ENCODE results near the gene TUBGCP2.

TUBGCP2 gene

GRCh38 chr10:133270204-133270603, 38.5 kb downstream of the TUBGCP2 start:
- H2AFZ ChIP-seq (ENCODE audit: low read length), result no peak overlapping the region
- H3K9me2 ChIP-seq (replicated peaks; ENCODE audit: low read depth, low read length), result no peaks in the 10 kb centered on the region
- H3F3A ChIP-seq (ENCODE audit: low read depth), result no peaks in the 10 kb centered on the region
- H3K27me3 ChIP-seq (ENCODE audit: insufficient read depth, low read length, poor library complexity, severe bottlenecking), result no peaks in the 10 kb centered on the region
- H3K9ac ChIP-seq (ENCODE audit: low read depth, low read length, poor library complexity, severe bottlenecking), result no peak overlapping the region
- H3K4me3 ChIP-seq (ENCODE audit: low read length, poor library complexity, severe bottlenecking), result no peak overlapping the region
- no peaks in the 10 kb centered on the region for H3K79me2 ChIP-seq (ENCODE audit: insufficient read depth, low read length)
- H3K36me3 ChIP-seq (ENCODE audit: insufficient read depth, low read length), result no peaks in the 10 kb centered on the region
- no peak overlapping the region for H3K4me2 ChIP-seq (ENCODE audit: low read depth, low read length, poor library complexity, severe bottlenecking)
- H3K9me3 ChIP-seq (ENCODE audit: insufficient read depth, low read depth, low read length), result no peaks in the 10 kb centered on the region
- TF ChIP-seq CTCF (conservative IDR thresholded peaks at IDR 0.05; ENCODE audit: low read length), result no peak
- no peak for TF ChIP-seq EZH2phosphoT487 (IDR thresholded peaks at IDR 0.05; ENCODE audit: borderline replicate concordance)
- H3K4me1 ChIP-seq (ENCODE audit: insufficient read depth, low read length, poor library complexity, severe bottlenecking), result peaks cover 8% of the 10 kb centered on the region
- no peaks in the 10 kb centered on the region for H4K20me1 ChIP-seq (ENCODE audit: insufficient read depth, low read length, poor library complexity, severe bottlenecking)

- H3K9me2 ChIP-seq (replicated peaks; ENCODE audit: low read depth, low read length), result no peaks in the 10 kb centered on the region
- H3K27me3 ChIP-seq (ENCODE audit: insufficient read depth, low read length, poor library complexity, severe bottlenecking), result no peaks in the 10 kb centered on the region
- TF ChIP-seq CTCF (conservative IDR thresholded peaks at IDR 0.05; ENCODE audit: low read length) (no peak), EZH2phosphoT487 (IDR thresholded peaks at IDR 0.05; ENCODE audit: borderline replicate concordance) (no peak)
- H3K9me3 ChIP-seq (ENCODE audit: insufficient read depth, low read depth, low read length), result no peaks in the 10 kb centered on the region
- no peaks in the 10 kb centered on the region for H3K36me3 ChIP-seq (ENCODE audit: insufficient read depth, low read length)
- H3K9ac ChIP-seq (ENCODE audit: low read depth, low read length, poor library complexity, severe bottlenecking), result no peak overlapping the region
- H2AFZ ChIP-seq (ENCODE audit: low read length), result no peak overlapping the region
- no peak overlapping the region for H3K4me2 ChIP-seq (ENCODE audit: low read depth, low read length, poor library complexity, severe bottlenecking)
- peaks cover 3% of the 10 kb centered on the region for H3K4me1 ChIP-seq (ENCODE audit: insufficient read depth, low read length, poor library complexity, severe bottlenecking)
- H3K4me3 ChIP-seq (ENCODE audit: low read length, poor library complexity, severe bottlenecking), result no peak overlapping the region
- no peaks in the 10 kb centered on the region for H4K20me1 ChIP-seq (ENCODE audit: insufficient read depth, low read length, poor library complexity, severe bottlenecking)
- no peaks in the 10 kb centered on the region for H3K79me2 ChIP-seq (ENCODE audit: insufficient read depth, low read length)
- no peaks in the 10 kb centered on the region for H3F3A ChIP-seq (ENCODE audit: low read depth)
These were observed 39.3 kb downstream of the TUBGCP2 start for GRCh38 chr10:133269367-133269766.

GRCh38 chr10:133268532-133268931, 40.1 kb downstream of the TUBGCP2 start:
- Histone ChIP-seq H3K9me2 (replicated peaks; ENCODE audit: low read depth, low read length) (no peaks in the 10 kb centered on the region), H3K36me3 (ENCODE audit: insufficient read depth, low read length) (no peaks in the 10 kb centered on the region), H3K9ac (ENCODE audit: low read depth, low read length, poor library complexity, severe bottlenecking) (no peak overlapping the region), H3K79me2 (ENCODE audit: insufficient read depth, low read length) (no peaks in the 10 kb centered on the region), H3K4me2 (ENCODE audit: low read depth, low read length, poor library complexity, severe bottlenecking) (no peak overlapping the region), H2AFZ (ENCODE audit: low read length) (no peak overlapping the region), H3K9me3 (ENCODE audit: insufficient read depth, low read depth, low read length) (no peaks in the 10 kb centered on the region), H4K20me1 (ENCODE audit: insufficient read depth, low read length, poor library complexity, severe bottlenecking) (no peaks in the 10 kb centered on the region), H3K27me3 (ENCODE audit: insufficient read depth, low read length, poor library complexity, severe bottlenecking) (no peaks in the 10 kb centered on the region), H3F3A (ENCODE audit: low read depth) (no peaks in the 10 kb centered on the region), H3K4me1 (ENCODE audit: insufficient read depth, low read length, poor library complexity, severe bottlenecking) (peaks cover 11% of the 10 kb centered on the region), H3K4me3 (ENCODE audit: low read length, poor library complexity, severe bottlenecking) (no peak overlapping the region)
- TF ChIP-seq CTCF (conservative IDR thresholded peaks at IDR 0.05; ENCODE audit: low read length) (no peak), EZH2phosphoT487 (IDR thresholded peaks at IDR 0.05; ENCODE audit: borderline replicate concordance) (no peak)

All from Loucy (cell line).